ENCODE data around the gene FAM98C.
"Not testable (repeated sequence)": the region's sequence is repeated elsewhere in the genome, so short reads cannot be mapped to it uniquely, and the experiment has no call there.

FAM98C gene

DNA sequence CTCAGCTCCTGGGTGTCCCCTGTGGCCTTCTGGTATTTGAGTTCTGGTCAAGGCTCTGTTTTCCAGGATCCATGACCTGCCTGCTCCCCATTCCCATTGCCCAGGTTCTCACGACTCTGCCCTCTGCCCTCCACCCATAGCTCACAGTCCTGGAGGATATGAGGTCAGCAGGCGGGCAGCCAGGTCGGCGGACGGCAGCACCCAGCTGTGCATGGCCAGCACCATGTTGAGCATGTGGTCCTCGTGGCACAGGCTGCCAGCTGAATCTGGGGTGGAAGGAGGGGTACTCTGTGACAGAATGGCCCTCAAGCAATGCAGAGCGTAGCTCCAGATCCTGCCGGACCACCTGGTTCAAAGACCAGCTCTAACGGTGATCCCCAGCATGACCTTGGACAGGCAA lies 18.0 kb downstream of the FAM98C start:
- no peak overlapping the region for H3K27ac ChIP-seq
- TF ChIP-seq, protein P1, sequence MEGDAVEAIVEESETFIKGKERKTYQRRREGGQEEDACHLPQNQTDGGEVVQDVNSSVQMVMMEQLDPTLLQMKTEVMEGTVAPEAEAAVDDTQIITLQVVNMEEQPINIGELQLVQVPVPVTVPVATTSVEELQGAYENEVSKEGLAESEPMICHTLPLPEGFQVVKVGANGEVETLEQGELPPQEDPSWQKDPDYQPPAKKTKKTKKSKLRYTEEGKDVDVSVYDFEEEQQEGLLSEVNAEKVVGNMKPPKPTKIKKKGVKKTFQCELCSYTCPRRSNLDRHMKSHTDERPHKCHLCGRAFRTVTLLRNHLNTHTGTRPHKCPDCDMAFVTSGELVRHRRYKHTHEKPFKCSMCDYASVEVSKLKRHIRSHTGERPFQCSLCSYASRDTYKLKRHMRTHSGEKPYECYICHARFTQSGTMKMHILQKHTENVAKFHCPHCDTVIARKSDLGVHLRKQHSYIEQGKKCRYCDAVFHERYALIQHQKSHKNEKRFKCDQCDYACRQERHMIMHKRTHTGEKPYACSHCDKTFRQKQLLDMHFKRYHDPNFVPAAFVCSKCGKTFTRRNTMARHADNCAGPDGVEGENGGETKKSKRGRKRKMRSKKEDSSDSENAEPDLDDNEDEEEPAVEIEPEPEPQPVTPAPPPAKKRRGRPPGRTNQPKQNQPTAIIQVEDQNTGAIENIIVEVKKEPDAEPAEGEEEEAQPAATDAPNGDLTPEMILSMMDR (conservative IDR thresholded peaks at IDR 0.05): no peak

DNA sequence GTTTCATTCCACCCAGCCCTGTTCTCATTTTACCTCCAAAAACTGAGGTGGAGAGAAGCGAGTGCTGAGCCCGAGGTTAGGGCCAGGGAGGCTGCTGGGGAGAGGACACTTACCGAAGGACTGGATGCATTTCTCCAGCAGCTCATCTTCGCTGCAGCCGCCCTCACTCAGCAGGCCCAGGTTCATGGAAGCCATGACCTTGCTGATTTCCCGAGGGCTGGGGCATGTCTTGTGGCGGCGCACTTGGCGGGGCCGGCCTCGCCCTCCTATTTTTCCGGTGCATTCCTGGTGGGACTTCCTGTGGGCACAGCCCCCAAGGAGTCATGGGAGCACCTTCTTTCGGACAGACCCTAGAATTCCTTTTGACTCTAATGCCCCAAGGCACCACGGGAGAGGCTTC lies 19.0 kb downstream of the FAM98C start:
- TF ChIP-seq ZFX (IDR thresholded peaks at IDR 0.05): no peak
- TF ChIP-seq, protein P1 (conservative IDR thresholded peaks at IDR 0.05): no peak

DNA sequence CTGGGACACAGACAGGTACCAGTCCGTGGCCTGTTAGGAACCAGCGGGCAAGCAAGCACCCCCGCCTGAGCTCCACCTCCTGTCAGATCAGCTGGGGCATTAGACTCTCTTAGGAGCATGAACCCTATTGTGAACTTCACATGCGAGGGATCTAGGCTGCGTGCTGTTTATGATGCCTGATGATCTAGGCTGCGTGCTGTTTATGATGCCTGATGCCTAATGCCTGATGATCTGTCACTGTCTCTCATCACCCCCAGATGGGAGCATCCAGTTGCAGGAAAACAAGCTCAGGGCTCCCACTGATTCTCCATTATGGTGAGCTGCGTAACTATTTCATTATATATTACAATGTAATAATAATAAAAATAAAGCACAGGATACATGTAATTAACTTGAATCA lies 19.5 kb downstream of the FAM98C start:
- no peak overlapping the region for H3K27ac ChIP-seq
- no peak for TF ChIP-seq ZFX (IDR thresholded peaks at IDR 0.05)
- TF ChIP-seq, protein P1 (conservative IDR thresholded peaks at IDR 0.05): no peak

More for the DNA sequence above, 19.0 kb downstream of the FAM98C start:
- H3K27ac ChIP-seq: no peak overlapping the region

DNA sequence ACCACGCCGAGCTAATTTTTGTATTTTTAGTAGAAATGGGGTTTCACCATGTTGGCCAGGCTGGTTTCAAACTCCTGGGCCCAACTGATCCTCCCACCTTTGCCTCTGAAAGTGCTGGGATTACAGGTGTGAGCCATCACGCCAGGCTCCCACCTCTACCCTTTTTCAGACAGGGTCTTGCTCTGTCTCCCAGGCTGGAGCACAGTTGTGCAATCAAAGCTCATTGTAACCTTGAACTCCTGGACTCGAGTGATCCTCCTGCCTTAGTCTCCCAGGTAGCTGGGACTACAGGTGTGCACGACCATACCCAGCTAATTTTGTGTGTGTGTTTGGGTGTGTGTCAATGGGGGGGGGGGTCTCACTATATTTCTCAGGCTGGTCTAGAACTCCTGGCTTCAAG lies 21.4 kb downstream of the FAM98C start:
- TF ChIP-seq, protein P1 (conservative IDR thresholded peaks at IDR 0.05): no peak
- no peak for TF ChIP-seq ZFX (IDR thresholded peaks at IDR 0.05)
- H3K27ac ChIP-seq: no peak overlapping the region

DNA sequence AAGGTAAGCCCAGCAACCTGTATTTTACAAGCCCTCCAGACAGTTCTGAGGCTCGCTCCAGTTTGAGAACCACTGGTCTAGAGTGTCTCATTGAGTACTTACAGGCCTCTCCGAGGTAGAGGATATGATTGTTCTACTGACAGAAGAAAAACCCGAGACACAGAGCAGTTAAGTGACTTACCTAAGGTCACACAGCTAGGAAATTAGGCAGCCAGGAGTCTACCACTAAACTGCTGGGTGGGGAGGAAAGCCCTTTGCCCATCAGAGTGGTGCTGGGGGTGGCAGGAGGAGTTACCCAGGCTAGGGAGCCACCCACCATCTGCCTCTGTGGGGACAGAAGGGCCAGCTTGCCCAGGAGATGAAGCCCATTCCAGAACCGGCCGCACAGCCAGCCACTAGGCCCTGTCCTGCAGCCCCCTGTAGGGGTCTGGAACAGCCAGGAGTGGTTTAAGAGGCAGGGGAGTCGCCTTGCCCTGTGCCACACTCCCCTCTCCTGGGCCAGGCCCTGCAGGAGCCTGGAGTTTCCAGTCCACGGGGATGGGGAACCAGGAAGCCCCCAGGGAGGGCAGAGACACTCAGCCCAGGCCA lies 22.4 kb downstream of the FAM98C start:
- TF ChIP-seq, protein P1 (conservative IDR thresholded peaks at IDR 0.05): no peak
- no peak for TF ChIP-seq ZFX (IDR thresholded peaks at IDR 0.05)
- H3K27ac ChIP-seq: no peak overlapping the region

DNA sequence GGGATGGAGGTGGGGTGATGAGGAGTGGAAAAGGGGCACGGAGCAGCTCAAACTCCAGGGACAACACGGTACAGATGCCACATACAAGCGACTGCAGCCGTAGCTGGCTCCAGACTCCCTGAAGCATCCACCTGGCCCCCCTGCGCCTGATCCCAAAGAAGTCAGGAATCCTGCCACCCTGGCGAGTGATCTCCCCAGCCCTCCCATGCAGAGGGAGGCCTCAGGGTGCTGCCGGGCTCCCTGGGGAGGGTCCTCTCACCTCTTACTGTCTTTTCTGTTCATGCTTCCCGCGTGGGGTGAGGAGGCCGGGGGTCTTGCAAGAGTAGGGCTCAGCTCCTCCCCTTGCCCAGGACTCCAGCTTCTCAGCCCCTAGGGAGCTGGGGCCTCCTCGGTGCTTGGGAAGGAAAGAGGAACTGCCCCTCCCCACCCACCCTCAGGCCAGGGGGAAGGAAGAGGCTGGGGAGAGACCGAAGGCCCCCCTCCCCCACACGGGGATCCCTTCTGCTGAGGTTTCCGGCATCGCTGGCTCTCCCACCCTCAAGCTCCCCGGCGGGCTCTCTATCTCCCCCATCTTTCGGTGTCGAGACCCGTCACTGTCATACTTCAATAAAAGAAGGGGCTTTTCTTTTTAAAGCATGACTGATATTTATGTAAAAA lies 23.0 kb downstream of the FAM98C start, which contains the start of gene RASGRP4:
RASGRP4 (minus strand) TSS at position 410 of the 657 bp plus-strand sequence; CDS start at position 282, 128 bp downstream.
- H3K27ac ChIP-seq: no peak within 1 kb of the TSS
- TF ChIP-seq, protein P1 (conservative IDR thresholded peaks at IDR 0.05): no peak
- no peak for TF ChIP-seq ZFX (IDR thresholded peaks at IDR 0.05)

DNA sequence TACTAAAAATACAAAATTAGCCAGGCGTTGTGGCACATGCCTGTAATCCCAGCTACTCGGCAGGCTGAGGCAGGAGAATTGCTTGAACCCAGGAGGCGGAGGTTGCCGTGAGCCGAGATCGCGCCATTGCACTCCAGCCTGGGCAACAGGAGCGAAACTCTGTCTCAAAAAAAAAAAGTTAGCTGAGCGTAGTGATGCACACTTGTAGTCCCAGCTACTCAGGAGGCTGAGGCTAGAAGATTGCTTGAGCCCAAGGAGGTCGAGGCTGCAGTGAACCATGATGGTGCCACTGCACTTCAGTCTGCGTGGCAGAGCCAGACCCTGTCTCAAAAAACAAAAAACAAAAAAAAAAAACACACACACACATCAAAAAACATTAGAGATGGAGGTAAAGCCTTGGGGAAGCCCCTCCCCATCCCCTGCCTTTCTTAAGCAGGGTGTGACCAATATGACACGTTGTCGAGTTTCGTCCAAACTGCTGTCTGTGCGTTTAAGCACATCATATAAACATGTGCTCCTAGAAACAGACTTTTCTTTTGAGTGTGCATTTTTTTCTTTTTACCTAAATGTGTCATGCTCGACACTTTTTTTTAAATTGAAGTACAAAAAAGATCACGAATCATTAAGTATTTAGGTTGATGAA lies 24.3 kb downstream of the FAM98C start:
- not testable (repeated sequence) for H3K27ac ChIP-seq
